Measurements from ENCODE around the gene SRA1.

DNA sequence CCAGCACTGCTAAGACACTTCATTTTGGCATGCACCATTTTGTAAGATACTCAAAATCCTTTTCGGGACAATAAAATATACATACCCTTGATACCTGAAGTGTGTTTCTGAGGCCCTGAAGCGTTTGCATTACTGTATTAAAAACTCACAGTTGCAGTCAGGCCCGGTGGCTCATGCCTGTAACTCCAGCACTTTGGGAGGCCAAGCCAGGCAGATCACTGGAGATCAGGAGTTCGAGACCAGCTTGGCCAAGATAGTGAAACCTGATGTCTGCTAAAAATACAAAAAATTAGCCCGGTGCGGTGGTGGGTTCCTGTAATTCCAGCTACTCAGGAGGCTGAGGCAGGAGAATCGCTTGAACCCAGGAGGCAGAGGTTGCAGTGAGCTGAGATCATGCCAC lies 12.3 kb downstream of the SRA1 start:
- no peak for TF ChIP-seq CTCF (IDR thresholded peaks at IDR 0.05)
- no peak for TF ChIP-seq POLR2A (IDR thresholded peaks at IDR 0.05)

All from transverse colon (tissue), 3 donors.